Neuronal stem cell (in vitro differentiated cells): ENCODE results near the gene RIN3.

Experiments used
- DNase-seq: peaks from one replicate; pipeline ENCODE4 v3.0.0-alpha.2; 2013; ENCODE audit warnings: low spot score
- H2AFZ ChIP-seq: one replicate; pipeline ENCODE4 v1.6.1; 2013; ENCODE audit warnings: mild to moderate bottlenecking, low read length, inconsistent platforms
- H2AK5ac ChIP-seq: 2 replicates; pipeline ENCODE4 v1.6.1; 2013; ENCODE audit warnings: low read depth, mild to moderate bottlenecking, inconsistent platforms, low read length, moderate library complexity, mixed read lengths
- H2BK120ac ChIP-seq: 2 replicates; pipeline ENCODE4 v1.6.1; 2013; ENCODE audit warnings: low read depth, mild to moderate bottlenecking, inconsistent platforms, low read length, moderate library complexity, mixed read lengths
- H2BK12ac ChIP-seq: one replicate; pipeline ENCODE4 v1.6.1; 2013; ENCODE audit warnings: low read length, inconsistent platforms
- H2BK15ac ChIP-seq: 2 replicates; pipeline ENCODE4 v1.6.1; 2013; ENCODE audit warnings: mild to moderate bottlenecking, low read length, inconsistent platforms, mixed read lengths
- H2BK5ac ChIP-seq: one replicate; pipeline ENCODE4 v1.6.1; 2013; ENCODE audit warnings: inconsistent platforms, mild to moderate bottlenecking, low read length, moderate library complexity
- H3K14ac ChIP-seq: one replicate; pipeline ENCODE4 v1.6.1; 2013; ENCODE audit warnings: low read length, inconsistent platforms
- H3K18ac ChIP-seq: 2 replicates; pipeline ENCODE4 v1.6.1; 2013; ENCODE audit warnings: low read length, inconsistent platforms
- H3K23ac ChIP-seq: 2 replicates; pipeline ENCODE4 v1.6.1; 2013; ENCODE audit warnings: low read depth, mild to moderate bottlenecking, mixed read lengths, low read length, inconsistent platforms; ENCODE audit not compliant: poor library complexity
- H3K27ac ChIP-seq: replicated peaks from 3 replicates; pipeline ENCODE4 v1.5.1; 2013; ENCODE audit warnings: low read length, inconsistent platforms
- H3K27me3 ChIP-seq, 3 experiments: 2 replicates each; pipeline ENCODE4 v1.6.1; 2013; ENCODE audit warnings: low read length in 3 of 3, mild to moderate bottlenecking in 2 of 3, inconsistent platforms in 1 of 3, low read depth in 1 of 3, mixed read lengths in 1 of 3, moderate library complexity in 1 of 3; ENCODE audit not compliant: control insufficient read depth in 3 of 3, insufficient read depth in 3 of 3
- H3K36me3 ChIP-seq, 2 donors: replicated peaks in 1 of 2; 2 replicates each; pipeline ENCODE4 v1.6.1; 2013; ENCODE audit warnings: low read length in 2 of 2; ENCODE audit not compliant: control insufficient read depth in 2 of 2, insufficient read depth in 2 of 2
- H3K4ac ChIP-seq: 2 replicates; pipeline ENCODE4 v1.6.1; 2013; ENCODE audit warnings: inconsistent platforms, mild to moderate bottlenecking, low read length, moderate library complexity
- H3K4me1 ChIP-seq, 2 donors: 1 replicate in 1 of 2; 2 replicates in 1 of 2; pipeline ENCODE4 v1.6.1; 2013; ENCODE audit warnings: low read length in 2 of 2, low read depth in 1 of 2; ENCODE audit not compliant: control insufficient read depth in 2 of 2, insufficient read depth in 1 of 2
- H3K4me2 ChIP-seq: one replicate; pipeline ENCODE4 v1.6.1; 2013; ENCODE audit warnings: mild to moderate bottlenecking, low read length, inconsistent platforms; ENCODE audit not compliant: insufficient read depth, poor library complexity, severe bottlenecking
- H3K4me3 ChIP-seq, 2 donors: 2 replicates each; pipeline ENCODE4 v1.5.1; 2013; ENCODE audit warnings: low read length in 2 of 2, mild to moderate bottlenecking in 2 of 2, inconsistent platforms in 1 of 2, moderate library complexity in 1 of 2
- H3K79me1 ChIP-seq: one replicate; pipeline ENCODE4 v1.6.1; 2013; ENCODE audit warnings: low read depth, mild to moderate bottlenecking, inconsistent platforms, low read length, moderate library complexity
- H3K9ac ChIP-seq: one replicate; pipeline ENCODE4 v1.6.1; 2013; ENCODE audit warnings: mild to moderate bottlenecking, low read depth, low read length, inconsistent platforms; ENCODE audit not compliant: poor library complexity
- H3K9me3 ChIP-seq, 2 donors: replicated peaks in 1 of 2; 2 replicates each; pipeline versions ENCODE3 to v1.6.1; 2013; ENCODE audit warnings: low read length in 2 of 2, mild to moderate bottlenecking in 2 of 2, inconsistent platforms in 1 of 2, low read depth in 1 of 2, mixed read lengths in 1 of 2, moderate library complexity in 1 of 2; ENCODE audit not compliant: control insufficient read depth in 2 of 2, insufficient read depth in 1 of 2
- H4K8ac ChIP-seq: one replicate; pipeline ENCODE4 v1.6.1; 2013; ENCODE audit warnings: low read depth, mild to moderate bottlenecking, inconsistent platforms, low read length, moderate library complexity
- H4K91ac ChIP-seq: one replicate; pipeline ENCODE4 v1.6.1; 2013; ENCODE audit warnings: low read length, low read depth, mild to moderate bottlenecking, inconsistent platforms; ENCODE audit not compliant: poor library complexity
- WGBS, 2 donors: extraction: QIAGEN DNeasy Blood & Tissue Kit; methylation state at CpG; one replicate each; pipeline ENCODE4 v1.1.7; 2013; ENCODE audit warnings: missing lambda C conversion rate in 2 of 2, mixed read lengths in 1 of 2; ENCODE audit not compliant: insufficient read length in 2 of 2, insufficient replicate concordance in 1 of 2; ENCODE audit errors: extremely low coverage in 2 of 2; 5-methylcytosine and 5-hydroxymethylcytosine counted together

RIN3 gene

DNA sequence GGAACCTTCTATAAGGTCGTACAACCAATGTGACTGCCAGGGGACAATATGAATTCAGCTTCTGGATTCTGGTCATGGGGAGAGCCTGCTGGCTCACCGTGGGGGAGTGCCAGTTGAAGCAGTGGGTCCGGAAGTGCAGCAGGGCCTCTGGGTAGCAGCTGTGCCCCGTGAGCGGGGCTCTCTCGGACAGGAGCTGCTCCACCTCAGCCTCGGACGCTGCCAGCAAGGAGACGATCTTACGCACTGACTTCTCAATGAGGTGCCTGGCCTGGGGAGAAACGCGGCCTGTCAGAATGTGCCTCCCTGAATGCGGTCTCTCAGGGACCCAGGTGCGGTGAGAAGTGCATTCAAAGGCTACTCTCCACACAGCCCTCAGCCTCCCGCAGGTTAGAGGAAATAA, 192.8 kb downstream of the RIN3 start:
- Histone ChIP-seq H3K79me1 (no peaks in the 10 kb centered on the region), H3K14ac (no peak overlapping the region), H2BK15ac (no peak overlapping the region), H2AFZ (no peak overlapping the region), H2AK5ac (no peak overlapping the region), H3K9me3 (no peaks in the 10 kb centered on the region), H3K4ac (no peak overlapping the region), H4K8ac (no peak overlapping the region), H3K18ac (no peak overlapping the region), H2BK120ac (no peak overlapping the region), H3K9ac (no peak overlapping the region), H3K4me2 (no peak overlapping the region), H3K23ac (no peak overlapping the region), H3K4me1 (peaks cover 0 to 2% of the 10 kb centered on the region in 2 donors), H3K27ac (no peak overlapping the region), H2BK5ac (no peak overlapping the region), H3K27me3 (no peaks in the 10 kb centered on the region), H3K36me3 (peaks cover 23 to 61% of the 10 kb centered on the region in 2 donors), H3K4me3 (no peak overlapping the region), H4K91ac (no peak overlapping the region), H2BK12ac (no peak overlapping the region)
- no peak for DNase-seq
- no CpG with 5 or more reads among the region's 15 CpGs for WGBS, 2 donors

DNA sequence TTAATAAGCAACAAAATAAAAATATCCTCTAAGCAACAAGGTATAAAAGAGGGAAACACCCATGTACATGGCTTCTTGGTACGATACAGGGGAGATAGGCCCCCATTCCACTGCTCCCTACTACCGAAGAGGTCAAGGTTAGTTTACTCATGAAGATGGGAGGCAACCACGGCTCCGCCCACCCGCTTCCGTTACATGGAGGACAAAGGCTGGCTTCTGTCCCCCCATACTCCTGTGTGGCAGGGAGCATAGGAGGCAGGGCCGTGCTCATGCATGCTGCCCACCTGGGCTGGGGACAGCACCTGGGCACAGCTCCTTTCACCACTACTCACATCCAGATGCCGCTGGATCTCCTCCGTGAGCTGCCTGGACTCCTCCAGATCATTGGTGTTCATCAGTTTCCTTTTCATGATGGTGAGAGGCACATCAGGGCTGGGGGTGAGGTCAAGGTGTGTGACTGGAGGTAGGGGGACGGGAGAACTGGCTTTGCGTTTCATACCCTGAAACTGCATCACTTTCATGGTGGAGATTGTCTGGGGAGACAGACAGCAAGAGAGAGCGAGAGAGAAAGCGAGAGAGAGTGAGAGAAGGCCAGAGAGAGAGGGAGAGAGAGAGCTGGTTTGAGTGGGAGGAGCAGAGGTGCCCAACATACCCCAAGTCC, 195.9 kb downstream of the RIN3 start:
- Histone ChIP-seq H3K4me1 (peaks cover 0 to 2% of the 10 kb centered on the region in 2 donors), H2BK15ac (no peak overlapping the region), H3K14ac (no peak overlapping the region), H3K4me2 (no peak overlapping the region), H2AFZ (no peak overlapping the region), H3K18ac (no peak overlapping the region), H3K23ac (no peak overlapping the region), H2BK120ac (no peak overlapping the region), H4K91ac (no peak overlapping the region), H3K9me3 (no peaks in the 10 kb centered on the region), H4K8ac (no peak overlapping the region), H2AK5ac (no peak overlapping the region), H3K9ac (peak overlapping the region; percentile 55), H3K4me3 (no peak overlapping the region), H3K36me3 (peaks cover 19 to 51% of the 10 kb centered on the region in 2 donors), H3K79me1 (no peaks in the 10 kb centered on the region), H3K27ac (no peak overlapping the region), H3K4ac (no peak overlapping the region), H2BK12ac (no peak overlapping the region), H2BK5ac (no peak overlapping the region), H3K27me3 (no peaks in the 10 kb centered on the region)
- no peak for DNase-seq
- whole genome bisulfite sequencing, 2 donors = no CpG with 5 or more reads among the region's 13 CpGs

DNA sequence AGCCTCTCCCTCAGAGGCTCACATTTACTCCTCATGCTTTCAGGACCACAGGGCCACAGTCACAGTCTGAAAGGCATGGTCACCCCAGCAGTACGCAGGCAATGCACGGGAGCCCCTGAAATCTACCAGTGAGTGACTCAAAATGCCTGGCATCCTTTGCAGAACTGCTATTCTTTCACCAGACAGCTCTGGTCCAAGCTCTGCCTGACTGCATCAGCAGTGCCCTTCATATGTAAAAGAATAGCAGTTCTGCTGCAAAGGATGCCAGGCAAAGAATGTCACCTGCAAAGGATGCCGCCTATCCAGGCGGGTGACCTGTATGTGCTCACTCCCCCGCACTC, 196.4 kb downstream of the RIN3 start:
- H3K18ac ChIP-seq = no peak overlapping the region
- no peak overlapping the region for H3K14ac ChIP-seq
- no peaks in the 10 kb centered on the region for H3K79me1 ChIP-seq

DNA sequence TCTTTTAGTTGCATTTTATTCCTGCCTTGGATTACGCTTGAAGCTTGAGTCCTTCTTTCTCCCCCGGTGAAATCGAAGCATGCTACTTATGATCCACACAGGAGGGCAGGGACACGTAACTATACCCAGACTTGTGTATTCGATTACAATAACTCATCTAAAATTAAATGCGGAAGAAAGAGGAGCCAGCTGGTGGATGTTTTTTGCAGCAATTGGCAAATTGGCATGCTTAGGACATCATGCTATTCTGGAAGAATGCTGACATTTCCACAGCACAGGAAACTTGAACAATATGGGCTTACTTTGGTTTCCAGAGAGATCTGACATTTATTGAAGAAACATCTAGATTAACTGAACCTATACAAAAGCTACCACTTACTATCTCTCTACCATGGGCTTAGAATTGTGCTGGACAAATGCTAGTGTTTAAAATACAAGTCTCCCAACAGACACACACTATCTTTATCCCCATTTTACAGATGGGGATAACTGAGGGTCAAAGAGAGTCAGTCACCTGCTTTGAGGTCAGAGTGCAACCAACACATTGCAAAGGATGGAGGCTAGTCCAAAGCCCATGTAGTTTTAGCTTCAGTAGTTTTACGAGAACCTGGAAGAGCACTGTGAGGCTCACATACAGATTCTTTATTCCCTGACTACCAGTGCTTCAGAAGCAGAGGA, 198.5 kb downstream of the RIN3 start:
- WGBS, 2 donors = no CpG with 5 or more reads among the region's 7 CpGs
- H3K14ac ChIP-seq = no peak overlapping the region
- H3K27me3 ChIP-seq = no peaks in the 10 kb centered on the region
- H2BK12ac ChIP-seq = no peak overlapping the region
- H3K27ac ChIP-seq = no peak overlapping the region
- no peak overlapping the region for H4K8ac ChIP-seq
- H3K79me1 ChIP-seq = peaks cover 2% of the 10 kb centered on the region
- no peak overlapping the region for H2BK15ac ChIP-seq
- no peak overlapping the region for H3K23ac ChIP-seq
- no peak overlapping the region for H2AFZ ChIP-seq
- no peak overlapping the region for H3K4me2 ChIP-seq
- peaks cover 0 to 2% of the 10 kb centered on the region in 2 donors for H3K4me1 ChIP-seq
- no peak overlapping the region for H3K18ac ChIP-seq
- H2BK120ac ChIP-seq = no peak overlapping the region
- no peaks in the 10 kb centered on the region for H3K9me3 ChIP-seq
- peaks cover 9 to 39% of the 10 kb centered on the region in 2 donors for H3K36me3 ChIP-seq
- H4K91ac ChIP-seq = no peak overlapping the region
- no peak overlapping the region for H3K4ac ChIP-seq
- no peak overlapping the region for H3K4me3 ChIP-seq
- H2AK5ac ChIP-seq = no peak overlapping the region
- H2BK5ac ChIP-seq = no peak overlapping the region
- no peak for DNase-seq
- no peak overlapping the region for H3K9ac ChIP-seq

More for the DNA sequence above, 196.4 kb downstream of the RIN3 start:
- H3K4ac ChIP-seq = no peak overlapping the region
- no peak overlapping the region for H3K4me2 ChIP-seq
- H2AK5ac ChIP-seq = no peak overlapping the region
- peaks cover 0 to 2% of the 10 kb centered on the region in 2 donors for H3K4me1 ChIP-seq
- no peak overlapping the region for H3K27ac ChIP-seq
- no peak overlapping the region for H2BK120ac ChIP-seq
- H3K36me3 ChIP-seq = peaks cover 17 to 46% of the 10 kb centered on the region in 2 donors
- no peak overlapping the region for H4K91ac ChIP-seq
- H4K8ac ChIP-seq = no peak overlapping the region
- H3K9me3 ChIP-seq = no peaks in the 10 kb centered on the region
- H3K9ac ChIP-seq = peak overlapping the region; percentile 47
- no peak overlapping the region for H3K23ac ChIP-seq
- H2BK12ac ChIP-seq = no peak overlapping the region
- no peak overlapping the region for H2AFZ ChIP-seq
- H3K27me3 ChIP-seq = no peaks in the 10 kb centered on the region
- no peak overlapping the region for H2BK15ac ChIP-seq
- no peak overlapping the region for H3K4me3 ChIP-seq
- no peak for DNase-seq
- H2BK5ac ChIP-seq = no peak overlapping the region
- WGBS, 2 donors = no CpG with 5 or more reads among the region's 5 CpGs
